H1 (cell line): ENCODE measurements around the gene NAV2.

ENCODE experiments used
- CBX5 ChIP-seq: fragments of 300-800, 300-1000 bp; sonication (generic); IDR thresholded peaks from 2 replicates; pipeline ENCODE4 v1.7.1; 2016; ENCODE audit warnings: antibody characterized with exemption, low read length, low read depth
- EZH2 ChIP-seq: fragments of 200-600 bp; sonication (generic); IDR thresholded peaks from 2 replicates; pipeline ENCODE4 v1.7.1; 2012; ENCODE audit warnings: low read depth, mild to moderate bottlenecking, moderate library complexity, low read length, inconsistent platforms; ENCODE audit not compliant: severe bottlenecking
- POLR2AphosphoS5 ChIP-seq: IDR thresholded peaks from 2 replicates; pipeline ENCODE4 v1.6.1; 2011; ENCODE audit warnings: low read depth, low read length
- SUZ12 ChIP-seq: fragments of 200-600 bp; sonication (generic); IDR thresholded peaks from 2 replicates; pipeline ENCODE4 v1.6.1; 2012; ENCODE audit warnings: mild to moderate bottlenecking, inconsistent platforms, low read length, moderate library complexity, mixed read lengths
- TAF7 ChIP-seq: optimal IDR thresholded peaks from 2 replicates; pipeline ENCODE3; 2011; ENCODE audit warnings: low read depth, mild to moderate bottlenecking, inconsistent platforms, low read length, moderate library complexity, borderline replicate concordance

GRCh38 chr11:20099527-20099926, 386.9 kb downstream of the NAV2 start:
- no peak for TF ChIP-seq SUZ12
- no peak for TF ChIP-seq EZH2
- no peak for TF ChIP-seq POLR2AphosphoS5
- TF ChIP-seq CBX5 = no peak
- TF ChIP-seq TAF7 = no peak
